Measurements from ENCODE around the gene SH3GL2.

Gene SH3GL2

DNA sequence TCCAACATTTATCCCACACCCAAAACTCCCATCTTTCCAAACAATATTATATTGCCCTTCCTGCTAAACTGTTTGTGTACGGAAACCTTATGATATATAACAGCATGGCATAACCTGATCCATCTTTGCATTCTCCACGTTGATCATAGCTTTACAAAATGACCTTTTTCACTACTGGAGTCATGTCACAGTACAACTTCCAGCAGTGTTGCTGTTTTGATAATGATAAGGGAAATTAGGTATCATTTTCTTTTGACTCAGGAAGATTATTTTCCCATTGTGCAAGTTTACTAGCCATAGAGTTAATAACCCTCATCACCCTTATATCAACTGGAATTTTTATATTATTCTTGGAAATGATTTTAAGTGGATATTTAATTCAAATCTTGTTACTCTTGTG, 57.5 kb downstream of the SH3GL2 start:
- no peak for ATAC-seq
- TF ChIP-seq ESRRG (CRISPR knock-in tag; IDR thresholded peaks at IDR 0.05): no peak
- TF ChIP-seq ISL1 (CRISPR knock-in tag; IDR thresholded peaks at IDR 0.05): no peak
- TF ChIP-seq TCF4 (CRISPR knock-in tag; IDR thresholded peaks at IDR 0.05; ENCODE audit: borderline replicate concordance): no peak
- no peak for TF ChIP-seq CSDC2 (CRISPR knock-in tag; IDR thresholded peaks at IDR 0.05)
- TF ChIP-seq ZNF8 (CRISPR knock-in tag; IDR thresholded peaks at IDR 0.05): no peak
- TF ChIP-seq ZFP30 (CRISPR knock-in tag; IDR thresholded peaks at IDR 0.05): no peak
- TF ChIP-seq, protein P1, sequence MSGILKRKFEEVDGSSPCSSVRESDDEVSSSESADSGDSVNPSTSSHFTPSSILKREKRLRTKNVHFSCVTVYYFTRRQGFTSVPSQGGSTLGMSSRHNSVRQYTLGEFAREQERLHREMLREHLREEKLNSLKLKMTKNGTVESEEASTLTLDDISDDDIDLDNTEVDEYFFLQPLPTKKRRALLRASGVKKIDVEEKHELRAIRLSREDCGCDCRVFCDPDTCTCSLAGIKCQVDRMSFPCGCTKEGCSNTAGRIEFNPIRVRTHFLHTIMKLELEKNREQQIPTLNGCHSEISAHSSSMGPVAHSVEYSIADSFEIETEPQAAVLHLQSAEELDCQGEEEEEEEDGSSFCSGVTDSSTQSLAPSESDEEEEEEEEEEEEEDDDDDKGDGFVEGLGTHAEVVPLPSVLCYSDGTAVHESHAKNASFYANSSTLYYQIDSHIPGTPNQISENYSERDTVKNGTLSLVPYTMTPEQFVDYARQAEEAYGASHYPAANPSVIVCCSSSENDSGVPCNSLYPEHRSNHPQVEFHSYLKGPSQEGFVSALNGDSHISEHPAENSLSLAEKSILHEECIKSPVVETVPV (CRISPR knock-in tag; IDR thresholded peaks at IDR 0.05): no peak
- TF ChIP-seq BACH2 (CRISPR knock-in tag; IDR thresholded peaks at IDR 0.05; ENCODE audit: borderline replicate concordance): no peak
- no peak for TF ChIP-seq ZFP3 (CRISPR knock-in tag; IDR thresholded peaks at IDR 0.05)
- TF ChIP-seq ZNF70 (CRISPR knock-in tag; IDR thresholded peaks at IDR 0.05): no peak
- TF ChIP-seq GLIS3 (CRISPR knock-in tag; IDR thresholded peaks at IDR 0.05): no peak
- no peak for TF ChIP-seq ARNTL (CRISPR knock-in tag; IDR thresholded peaks at IDR 0.05; ENCODE audit: borderline replicate concordance, low read depth)
- TF ChIP-seq ZNF565 (CRISPR knock-in tag; conservative IDR thresholded peaks at IDR 0.05; ENCODE audit: low read depth): no peak
- TF ChIP-seq ZC3H10 (CRISPR knock-in tag; IDR thresholded peaks at IDR 0.05): no peak
- TF ChIP-seq RARB (CRISPR knock-in tag; IDR thresholded peaks at IDR 0.05): no peak
- TF ChIP-seq OSR1 (CRISPR knock-in tag; IDR thresholded peaks at IDR 0.05): no peak
- TF ChIP-seq, protein P2, sequence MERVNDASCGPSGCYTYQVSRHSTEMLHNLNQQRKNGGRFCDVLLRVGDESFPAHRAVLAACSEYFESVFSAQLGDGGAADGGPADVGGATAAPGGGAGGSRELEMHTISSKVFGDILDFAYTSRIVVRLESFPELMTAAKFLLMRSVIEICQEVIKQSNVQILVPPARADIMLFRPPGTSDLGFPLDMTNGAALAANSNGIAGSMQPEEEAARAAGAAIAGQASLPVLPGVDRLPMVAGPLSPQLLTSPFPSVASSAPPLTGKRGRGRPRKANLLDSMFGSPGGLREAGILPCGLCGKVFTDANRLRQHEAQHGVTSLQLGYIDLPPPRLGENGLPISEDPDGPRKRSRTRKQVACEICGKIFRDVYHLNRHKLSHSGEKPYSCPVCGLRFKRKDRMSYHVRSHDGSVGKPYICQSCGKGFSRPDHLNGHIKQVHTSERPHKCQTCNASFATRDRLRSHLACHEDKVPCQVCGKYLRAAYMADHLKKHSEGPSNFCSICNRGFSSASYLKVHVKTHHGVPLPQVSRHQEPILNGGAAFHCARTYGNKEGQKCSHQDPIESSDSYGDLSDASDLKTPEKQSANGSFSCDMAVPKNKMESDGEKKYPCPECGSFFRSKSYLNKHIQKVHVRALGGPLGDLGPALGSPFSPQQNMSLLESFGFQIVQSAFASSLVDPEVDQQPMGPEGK (CRISPR knock-in tag; IDR thresholded peaks at IDR 0.05; ENCODE audit: borderline replicate concordance): no peak
- TF ChIP-seq, protein P3, sequence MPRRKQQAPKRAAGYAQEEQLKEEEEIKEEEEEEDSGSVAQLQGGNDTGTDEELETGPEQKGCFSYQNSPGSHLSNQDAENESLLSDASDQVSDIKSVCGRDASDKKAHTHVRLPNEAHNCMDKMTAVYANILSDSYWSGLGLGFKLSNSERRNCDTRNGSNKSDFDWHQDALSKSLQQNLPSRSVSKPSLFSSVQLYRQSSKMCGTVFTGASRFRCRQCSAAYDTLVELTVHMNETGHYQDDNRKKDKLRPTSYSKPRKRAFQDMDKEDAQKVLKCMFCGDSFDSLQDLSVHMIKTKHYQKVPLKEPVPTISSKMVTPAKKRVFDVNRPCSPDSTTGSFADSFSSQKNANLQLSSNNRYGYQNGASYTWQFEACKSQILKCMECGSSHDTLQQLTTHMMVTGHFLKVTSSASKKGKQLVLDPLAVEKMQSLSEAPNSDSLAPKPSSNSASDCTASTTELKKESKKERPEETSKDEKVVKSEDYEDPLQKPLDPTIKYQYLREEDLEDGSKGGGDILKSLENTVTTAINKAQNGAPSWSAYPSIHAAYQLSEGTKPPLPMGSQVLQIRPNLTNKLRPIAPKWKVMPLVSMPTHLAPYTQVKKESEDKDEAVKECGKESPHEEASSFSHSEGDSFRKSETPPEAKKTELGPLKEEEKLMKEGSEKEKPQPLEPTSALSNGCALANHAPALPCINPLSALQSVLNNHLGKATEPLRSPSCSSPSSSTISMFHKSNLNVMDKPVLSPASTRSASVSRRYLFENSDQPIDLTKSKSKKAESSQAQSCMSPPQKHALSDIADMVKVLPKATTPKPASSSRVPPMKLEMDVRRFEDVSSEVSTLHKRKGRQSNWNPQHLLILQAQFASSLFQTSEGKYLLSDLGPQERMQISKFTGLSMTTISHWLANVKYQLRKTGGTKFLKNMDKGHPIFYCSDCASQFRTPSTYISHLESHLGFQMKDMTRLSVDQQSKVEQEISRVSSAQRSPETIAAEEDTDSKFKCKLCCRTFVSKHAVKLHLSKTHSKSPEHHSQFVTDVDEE (CRISPR knock-in tag; IDR thresholded peaks at IDR 0.05): no peak

DNA sequence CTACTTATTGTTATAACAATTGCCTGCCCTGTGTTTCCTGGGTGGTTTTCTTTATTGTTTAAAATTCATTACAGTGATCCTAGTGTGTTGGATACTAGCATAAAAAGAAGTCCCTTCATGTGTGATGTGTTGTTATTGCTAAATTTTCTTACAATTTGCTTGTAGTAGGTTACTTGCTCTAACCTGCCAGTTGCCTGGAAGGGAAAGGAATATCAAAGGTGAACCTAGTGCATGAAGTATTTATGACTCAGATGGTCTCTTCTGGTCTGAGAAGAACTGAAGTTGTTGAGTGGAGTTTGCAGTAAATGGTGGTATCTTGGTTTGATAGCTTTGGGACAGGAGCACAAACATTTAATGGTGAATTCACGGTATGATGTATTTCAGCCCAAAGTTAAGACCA, 58.0 kb downstream of the SH3GL2 start:
- no peak for TF ChIP-seq ZNF70 (CRISPR knock-in tag; IDR thresholded peaks at IDR 0.05)
- TF ChIP-seq RARB (CRISPR knock-in tag; IDR thresholded peaks at IDR 0.05): no peak
- ATAC-seq: no peak

DNA sequence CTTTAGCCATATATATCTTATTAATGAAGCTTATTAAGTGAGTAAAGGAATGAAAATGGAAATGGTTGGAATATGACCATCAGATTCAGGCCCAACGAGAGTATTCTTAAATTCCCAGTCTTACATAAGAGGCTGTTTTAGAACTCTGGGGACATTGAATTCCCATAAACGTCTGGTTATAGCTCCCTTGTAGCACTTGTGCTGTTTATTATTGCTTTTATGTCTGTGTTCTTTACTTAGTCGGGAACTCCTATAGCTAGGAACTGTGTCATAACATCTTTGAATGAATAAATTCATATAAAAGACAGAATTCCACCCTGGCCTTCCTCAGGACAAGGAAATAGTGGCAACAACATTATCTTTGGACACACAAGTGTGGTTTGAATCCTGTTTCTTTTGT, 58.4 kb downstream of the SH3GL2 start:
- no peak for TF ChIP-seq ZNF8 (CRISPR knock-in tag; IDR thresholded peaks at IDR 0.05)
- no peak for ATAC-seq

DNA sequence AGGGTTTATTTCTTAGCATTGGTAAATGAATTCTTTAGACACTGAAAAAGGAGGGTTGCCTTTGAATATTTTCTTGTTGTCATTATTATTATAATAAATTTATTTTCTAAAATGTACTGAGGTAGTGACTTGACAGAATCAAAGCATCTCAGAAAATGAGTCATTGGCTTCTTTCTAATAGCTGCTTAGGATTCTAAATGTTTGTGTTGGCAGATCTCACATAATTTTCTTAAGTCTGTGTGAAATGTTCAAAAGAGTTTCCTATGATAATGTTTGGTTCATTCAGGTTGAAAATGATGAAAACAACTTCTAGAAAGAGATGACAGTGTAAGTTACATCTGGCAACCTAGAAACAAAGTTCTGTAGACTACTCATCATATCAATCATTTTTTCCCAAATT, 69.7 kb downstream of the SH3GL2 start:
- TF ChIP-seq, protein P2 (CRISPR knock-in tag; IDR thresholded peaks at IDR 0.05; ENCODE audit: borderline replicate concordance): no peak
- TF ChIP-seq CSDC2 (CRISPR knock-in tag; IDR thresholded peaks at IDR 0.05): no peak
- no peak for TF ChIP-seq PPARA (CRISPR knock-in tag; IDR thresholded peaks at IDR 0.05; ENCODE audit: borderline replicate concordance)
- no peak for TF ChIP-seq ZFP30 (CRISPR knock-in tag; IDR thresholded peaks at IDR 0.05)
- TF ChIP-seq ESRRG (CRISPR knock-in tag; IDR thresholded peaks at IDR 0.05): no peak
- no peak for TF ChIP-seq BACH2 (CRISPR knock-in tag; IDR thresholded peaks at IDR 0.05; ENCODE audit: borderline replicate concordance)
- no peak for TF ChIP-seq SNAI2 (CRISPR knock-in tag; IDR thresholded peaks at IDR 0.05)
- TF ChIP-seq, protein P4, sequence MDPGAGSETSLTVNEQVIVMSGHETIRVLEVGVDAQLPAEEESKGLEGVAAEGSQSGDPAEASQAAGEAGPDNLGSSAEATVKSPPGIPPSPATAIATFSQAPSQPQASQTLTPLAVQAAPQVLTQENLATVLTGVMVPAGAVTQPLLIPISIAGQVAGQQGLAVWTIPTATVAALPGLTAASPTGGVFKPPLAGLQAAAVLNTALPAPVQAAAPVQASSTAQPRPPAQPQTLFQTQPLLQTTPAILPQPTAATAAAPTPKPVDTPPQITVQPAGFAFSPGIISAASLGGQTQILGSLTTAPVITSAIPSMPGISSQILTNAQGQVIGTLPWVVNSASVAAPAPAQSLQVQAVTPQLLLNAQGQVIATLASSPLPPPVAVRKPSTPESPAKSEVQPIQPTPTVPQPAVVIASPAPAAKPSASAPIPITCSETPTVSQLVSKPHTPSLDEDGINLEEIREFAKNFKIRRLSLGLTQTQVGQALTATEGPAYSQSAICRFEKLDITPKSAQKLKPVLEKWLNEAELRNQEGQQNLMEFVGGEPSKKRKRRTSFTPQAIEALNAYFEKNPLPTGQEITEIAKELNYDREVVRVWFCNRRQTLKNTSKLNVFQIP (CRISPR knock-in tag; IDR thresholded peaks at IDR 0.05; ENCODE audit: borderline replicate concordance, low read depth): no peak
- no peak for TF ChIP-seq ISL1 (CRISPR knock-in tag; IDR thresholded peaks at IDR 0.05)
- no peak for TF ChIP-seq TCF4 (CRISPR knock-in tag; IDR thresholded peaks at IDR 0.05; ENCODE audit: borderline replicate concordance)
- no peak for TF ChIP-seq OSR1 (CRISPR knock-in tag; IDR thresholded peaks at IDR 0.05)
- no peak for TF ChIP-seq RARB (CRISPR knock-in tag; IDR thresholded peaks at IDR 0.05)
- TF ChIP-seq ZNF8 (CRISPR knock-in tag; IDR thresholded peaks at IDR 0.05): no peak
- no peak for TF ChIP-seq ZC3H10 (CRISPR knock-in tag; IDR thresholded peaks at IDR 0.05)
- TF ChIP-seq, protein P3 (CRISPR knock-in tag; IDR thresholded peaks at IDR 0.05): no peak
- ATAC-seq: no peak
